HCT116 (cell line): Measurements from ENCODE around the gene CADM3. TPM values are rescaled to one million over a fixed set of nuclear protein-coding genes. Genes with fewer than 3 reads are reported as not detected.

Experiments used
- ATAC-seq: fragments of 200-7000 bp; cut with Tn5 transposase; 2 replicates; pipeline ENCODE4 v1.9.1; 2020; ENCODE audit warnings: mild to moderate bottlenecking, moderate library complexity
- BruUV-seq: library from RNA; stranded (reverse); fragments of 400-500 nt; replicated peaks from 2 replicates; lab custom pipeline; 2021; lab: Mats Ljungman, UMichigan
- CTCF ChIA-PET: fragments of 300-600 bp; sonication (Branson Sonifier 250); formaldehyde crosslinking; loops from one replicate; lab custom pipeline; 2021; ENCODE audit warnings: antibody characterized with exemption; lab: Charles Lee
- POLR2A ChIA-PET: fragments of 300-600, 350-600 bp; sonication (Branson Sonifier 250); formaldehyde crosslinking; loops from one replicate; lab custom pipeline; 2021; ENCODE audit warnings: antibody characterized with exemption; lab: Charles Lee
- RAD21 ChIA-PET, 2 experiments: fragments of 300-600 bp; sonication (Branson Sonifier 250); formaldehyde crosslinking; loops; one replicate each; lab custom pipeline; 2023; ENCODE audit warnings: low total read pairs in 2 of 2; ENCODE audit not compliant: uncharacterized antibody in 2 of 2, unreplicated experiment in 2 of 2, low non-redundant PET in 1 of 2; lab: Charles Lee
- DNase-seq: peaks from one replicate; pipeline ENCODE4 v3.0.0-alpha.2; 2010; ENCODE audit warnings: low read depth, low spot score
- H2AFZ ChIP-seq: fragments of 200-600 bp; shearing (Covaris generic), sonication (generic); 2 replicates; pipeline ENCODE4 v1.6.1; 2017; ENCODE audit warnings: low read depth, mixed run types, mixed read lengths, antibody characterized with exemption, low read length; ENCODE audit not compliant: poor library complexity, severe bottlenecking
- H3K27ac ChIP-seq: 2 replicates; pipeline ENCODE4 v1.5.1; 2012; ENCODE audit warnings: low read depth, low read length
- H3K27me3 ChIP-seq: fragments of 200-600 bp; sonication (generic); 2 replicates; pipeline ENCODE4 v1.6.1; 2016; ENCODE audit warnings: mixed run types, low read length, mixed read lengths; ENCODE audit not compliant: insufficient read depth
- H3K36me3 ChIP-seq, 2 experiments: fragments of 200-500 bp in 1 of 2; fragments of 200-600 bp in 1 of 2; sonication (Bioruptor generic) in 1 of 2; sonication (generic) in 1 of 2; 2 replicates each; pipeline versions ENCODE4 v1.5.1 to v1.6.1; 2014 to 2016; ENCODE audit warnings: low read length in 2 of 2, inconsistent platforms in 1 of 2, mixed read lengths in 1 of 2, mixed run types in 1 of 2; ENCODE audit not compliant: insufficient read depth in 2 of 2, control insufficient read depth in 1 of 2
- H3K4me1 ChIP-seq, 2 experiments: fragments of 200-600 bp in 1 of 2; sonication (generic) in 1 of 2; 2 replicates each; pipeline versions ENCODE4 v1.5.1 to v1.6.1; 2012 to 2017; ENCODE audit warnings: low read length in 2 of 2, inconsistent platforms in 1 of 2, mild to moderate bottlenecking in 1 of 2, mixed read lengths in 1 of 2, mixed run types in 1 of 2, moderate library complexity in 1 of 2; ENCODE audit not compliant: insufficient read depth in 2 of 2, control insufficient read depth in 1 of 2
- H3K4me2 ChIP-seq: fragments of 200-600 bp; sonication (generic); 2 replicates; pipeline ENCODE4 v1.6.1; 2017; ENCODE audit warnings: mixed run types, low read length, mixed read lengths
- H3K4me3 ChIP-seq, 2 experiments: fragments of 200-600 bp in 1 of 2; sonication (generic) in 1 of 2; replicated peaks in 1 of 2; 2 replicates each; pipeline ENCODE4 v1.5.1; 2011 to 2016; ENCODE audit warnings: low read length in 2 of 2, control low read depth in 1 of 2, low read depth in 1 of 2, mild to moderate bottlenecking in 1 of 2, mixed read lengths in 1 of 2, mixed run types in 1 of 2
- H3K79me2 ChIP-seq: fragments of 200-600 bp; sonication (generic); 2 replicates; pipeline ENCODE4 v1.6.1; 2017; ENCODE audit warnings: mild to moderate bottlenecking, mixed run types, low read length, moderate library complexity, mixed read lengths; ENCODE audit not compliant: insufficient read depth
- H3K9ac ChIP-seq: fragments of 200-600 bp; sonication (generic); 2 replicates; pipeline ENCODE4 v1.6.1; 2016; ENCODE audit warnings: low read length, mixed read lengths
- H3K9me2 ChIP-seq: fragments of 200-600 bp; sonication (generic), shearing (Covaris generic); 2 replicates; pipeline ENCODE4 v1.6.1; 2017; ENCODE audit warnings: mixed run types, mild to moderate bottlenecking, moderate library complexity; ENCODE audit not compliant: insufficient read depth
- H3K9me3 ChIP-seq, 2 experiments: fragments of 200-500 bp in 1 of 2; fragments of 200-600 bp in 1 of 2; sonication (Bioruptor generic) in 1 of 2; sonication (generic) in 1 of 2; 2 replicates each; pipeline ENCODE4 v1.6.1; 2014 to 2017; ENCODE audit warnings: low read length in 2 of 2, mixed read lengths in 2 of 2, inconsistent platforms in 1 of 2, low read depth in 1 of 2, mild to moderate bottlenecking in 1 of 2, mixed run types in 1 of 2, moderate library complexity in 1 of 2; ENCODE audit not compliant: control insufficient read depth in 1 of 2, insufficient read depth in 1 of 2
- H4K20me1 ChIP-seq: fragments of 200-600 bp; sonication (generic), shearing (Covaris generic); 2 replicates; pipeline ENCODE4 v1.6.1; 2017; ENCODE audit warnings: mixed run types, mild to moderate bottlenecking, moderate library complexity; ENCODE audit not compliant: insufficient read depth
- CBX3 ChIP-seq: IDR thresholded peaks from 2 replicates; pipeline ENCODE4 v1.6.1; 2012; ENCODE audit warnings: low read depth
- CEBPB ChIP-seq: IDR thresholded peaks from 2 replicates; pipeline ENCODE4 v1.6.1; 2012; ENCODE audit warnings: low read depth
- ELF1 ChIP-seq: IDR thresholded peaks from 2 replicates; pipeline ENCODE4 v1.6.1; 2012; ENCODE audit warnings: low read depth, borderline replicate concordance
- POLR2A ChIP-seq: IDR thresholded peaks from 2 replicates; pipeline ENCODE4 v1.7.0; 2011; ENCODE audit warnings: borderline replicate concordance; ENCODE audit not compliant: insufficient read depth, insufficient read length; ENCODE audit errors: extremely low read depth
- POLR2AphosphoS5 ChIP-seq: IDR thresholded peaks from 2 replicates; pipeline ENCODE4 v1.6.1; 2011; ENCODE audit warnings: mild to moderate bottlenecking, low read depth, low read length, moderate library complexity
- RAD21 ChIP-seq: IDR thresholded peaks from 2 replicates; pipeline ENCODE4 v1.6.1; 2012; ENCODE audit warnings: low read depth, mild to moderate bottlenecking
- SIN3A ChIP-seq: IDR thresholded peaks from 2 replicates; pipeline ENCODE4 v1.6.1; 2012; ENCODE audit warnings: low read depth
- SP1 ChIP-seq: IDR thresholded peaks from 2 replicates; pipeline ENCODE4 v1.6.1; 2012; ENCODE audit warnings: low read depth
- SRF ChIP-seq: IDR thresholded peaks from 2 replicates; pipeline ENCODE4 v1.6.1; 2012; ENCODE audit warnings: low read depth
- TCF7L2 ChIP-seq: IDR thresholded peaks from 2 replicates; pipeline ENCODE4 v1.7.0; 2011; ENCODE audit warnings: borderline replicate concordance, inconsistent platforms; ENCODE audit not compliant: insufficient read depth, insufficient read length; ENCODE audit errors: extremely low read depth
- YY1 ChIP-seq: IDR thresholded peaks from 2 replicates; pipeline ENCODE4 v1.6.1; 2011; ENCODE audit warnings: low read length, low read depth, moderate library complexity, mild to moderate bottlenecking; ENCODE audit not compliant: insufficient replicate concordance; ENCODE audit errors: extremely low read depth
- ZFX ChIP-seq: fragments of 450-650 bp; IDR thresholded peaks from 2 replicates; pipeline ENCODE4 v1.6.1; 2017
- ZNF274 ChIP-seq: fragments of 200-500 bp; sonication (Bioruptor generic); IDR thresholded peaks from 2 replicates; pipeline ENCODE4 v1.6.1; 2014; ENCODE audit warnings: mild to moderate bottlenecking, low read depth, low read length, inconsistent platforms
- intact Hi-C: fragments of 100-400 bp; cut with micrococcal nuclease; formaldehyde crosslinking; loops from 2 replicates; pipeline ENCODE4 v1.10.0; 2022
- total RNA-seq: library from RNA; stranded (reverse); gene quantifications from one replicate; pipeline ENCODE4 v1.2.1, GENCODE V29; 2021; ENCODE audit not compliant: unreplicated experiment
- TF ChIP-seq, protein P1 (sequence below): IDR thresholded peaks from 2 replicates; pipeline ENCODE4 v1.6.1; 2012
- TF ChIP-seq, protein P2 (sequence below): IDR thresholded peaks from 2 replicates; pipeline ENCODE4 v1.6.1; 2011; ENCODE audit warnings: mild to moderate bottlenecking, low read length, moderate library complexity; ENCODE audit not compliant: insufficient replicate concordance; ENCODE audit errors: extremely low read depth
- TF ChIP-seq, protein P3 (sequence below), 3 experiments: fragments of 200-600 bp in 1 of 3; sonication (generic) in 1 of 3; IDR thresholded peaks in 2 of 3; conservative IDR thresholded peaks in 1 of 3; 2 replicates each; pipeline ENCODE4 v1.5.1; 2012 to 2017; ENCODE audit warnings: low read depth in 2 of 3, low read length in 2 of 3, antibody characterized with exemption in 1 of 3, borderline replicate concordance in 1 of 3, control low read depth in 1 of 3, mild to moderate bottlenecking in 1 of 3, mixed read lengths in 1 of 3, mixed run types in 1 of 3, moderate library complexity in 1 of 3; ENCODE audit not compliant: insufficient read depth in 1 of 3
- TF ChIP-seq, protein P4 (sequence below): IDR thresholded peaks from 2 replicates; pipeline ENCODE4 v1.6.1; 2012

Gene CADM3
- total RNA-seq, 1 experiment from 2014 or later = not detected

- Histone ChIP-seq H3K4me1 (no peaks in the 10 kb centered on the region), H2AFZ (no peak overlapping the region), H3K79me2 (no peaks in the 10 kb centered on the region), H3K9me3 (no peaks in the 10 kb centered on the region), H3K27ac (no peak overlapping the region), H3K9me2 (no peaks in the 10 kb centered on the region), H3K4me2 (no peak overlapping the region), H3K9ac (no peak overlapping the region), H3K4me3 (no peak overlapping the region), H3K27me3 (peaks cover 37% of the 10 kb centered on the region), H3K36me3 (no peaks in the 10 kb centered on the region), H4K20me1 (no peaks in the 10 kb centered on the region)
- no peak for TF ChIP-seq TCF7L2
- no peak for TF ChIP-seq SIN3A
- TF ChIP-seq SRF = no peak
- TF ChIP-seq RAD21 = no peak
- TF ChIP-seq, protein P1, sequence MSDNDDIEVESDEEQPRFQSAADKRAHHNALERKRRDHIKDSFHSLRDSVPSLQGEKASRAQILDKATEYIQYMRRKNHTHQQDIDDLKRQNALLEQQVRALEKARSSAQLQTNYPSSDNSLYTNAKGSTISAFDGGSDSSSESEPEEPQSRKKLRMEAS = no peak
- TF ChIP-seq ELF1 = no peak
- TF ChIP-seq, protein P2, sequence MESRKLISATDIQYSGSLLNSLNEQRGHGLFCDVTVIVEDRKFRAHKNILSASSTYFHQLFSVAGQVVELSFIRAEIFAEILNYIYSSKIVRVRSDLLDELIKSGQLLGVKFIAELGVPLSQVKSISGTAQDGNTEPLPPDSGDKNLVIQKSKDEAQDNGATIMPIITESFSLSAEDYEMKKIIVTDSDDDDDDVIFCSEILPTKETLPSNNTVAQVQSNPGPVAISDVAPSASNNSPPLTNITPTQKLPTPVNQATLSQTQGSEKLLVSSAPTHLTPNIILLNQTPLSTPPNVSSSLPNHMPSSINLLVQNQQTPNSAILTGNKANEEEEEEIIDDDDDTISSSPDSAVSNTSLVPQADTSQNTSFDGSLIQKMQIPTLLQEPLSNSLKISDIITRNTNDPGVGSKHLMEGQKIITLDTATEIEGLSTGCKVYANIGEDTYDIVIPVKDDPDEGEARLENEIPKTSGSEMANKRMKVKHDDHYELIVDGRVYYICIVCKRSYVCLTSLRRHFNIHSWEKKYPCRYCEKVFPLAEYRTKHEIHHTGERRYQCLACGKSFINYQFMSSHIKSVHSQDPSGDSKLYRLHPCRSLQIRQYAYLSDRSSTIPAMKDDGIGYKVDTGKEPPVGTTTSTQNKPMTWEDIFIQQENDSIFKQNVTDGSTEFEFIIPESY = no peak
- TF ChIP-seq ZNF274 = no peak
- no peak for TF ChIP-seq POLR2AphosphoS5
- TF ChIP-seq YY1 = no peak
- TF ChIP-seq SP1 = no peak
- no peak for TF ChIP-seq ZFX
- TF ChIP-seq, protein P3, sequence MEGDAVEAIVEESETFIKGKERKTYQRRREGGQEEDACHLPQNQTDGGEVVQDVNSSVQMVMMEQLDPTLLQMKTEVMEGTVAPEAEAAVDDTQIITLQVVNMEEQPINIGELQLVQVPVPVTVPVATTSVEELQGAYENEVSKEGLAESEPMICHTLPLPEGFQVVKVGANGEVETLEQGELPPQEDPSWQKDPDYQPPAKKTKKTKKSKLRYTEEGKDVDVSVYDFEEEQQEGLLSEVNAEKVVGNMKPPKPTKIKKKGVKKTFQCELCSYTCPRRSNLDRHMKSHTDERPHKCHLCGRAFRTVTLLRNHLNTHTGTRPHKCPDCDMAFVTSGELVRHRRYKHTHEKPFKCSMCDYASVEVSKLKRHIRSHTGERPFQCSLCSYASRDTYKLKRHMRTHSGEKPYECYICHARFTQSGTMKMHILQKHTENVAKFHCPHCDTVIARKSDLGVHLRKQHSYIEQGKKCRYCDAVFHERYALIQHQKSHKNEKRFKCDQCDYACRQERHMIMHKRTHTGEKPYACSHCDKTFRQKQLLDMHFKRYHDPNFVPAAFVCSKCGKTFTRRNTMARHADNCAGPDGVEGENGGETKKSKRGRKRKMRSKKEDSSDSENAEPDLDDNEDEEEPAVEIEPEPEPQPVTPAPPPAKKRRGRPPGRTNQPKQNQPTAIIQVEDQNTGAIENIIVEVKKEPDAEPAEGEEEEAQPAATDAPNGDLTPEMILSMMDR (IDR thresholded peaks at IDR 0.05 in 2 of 3, conservative IDR thresholded peaks at IDR 0.05 in 1 of 3; ENCODE audit: borderline replicate concordance in 1 of 3, insufficient read depth in 1 of 3, low read depth in 2 of 3, low read length in 2 of 3) = no peak
- TF ChIP-seq CEBPB = no peak
- TF ChIP-seq, protein P4, sequence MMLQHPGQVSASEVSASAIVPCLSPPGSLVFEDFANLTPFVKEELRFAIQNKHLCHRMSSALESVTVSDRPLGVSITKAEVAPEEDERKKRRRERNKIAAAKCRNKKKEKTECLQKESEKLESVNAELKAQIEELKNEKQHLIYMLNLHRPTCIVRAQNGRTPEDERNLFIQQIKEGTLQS = no peak
- TF ChIP-seq POLR2A = no peak
- TF ChIP-seq CBX3 = no peak
- ChIA-PET RAD21 (no interaction called here), POLR2A (no interaction called here), CTCF (no interaction called here)
- ATAC-seq (no peak), DNase-seq (no peak)
- intact Hi-C loops = no loop called here
- no TSS peak for BruUV-seq
Observed at GRCh38 chr1:159179906-159180305, 8.5 kb downstream of the CADM3 start.
